Mucosa of descending colon (tissue), 3 donors: ENCODE data around the gene SPRR4. TPM values are rescaled to one million over a fixed set of nuclear protein-coding genes. Genes with fewer than 3 reads are reported as not detected.
"Not testable (repeated sequence)": the region's sequence is repeated elsewhere in the genome, so short reads cannot be mapped to it uniquely, and the experiment has no call there.

Experiments
- ATAC-seq: fragments of 200-7000 bp; cut with Tn5 transposase; one replicate; pipeline ENCODE4 v1.9.1; 2020; ENCODE audit warnings: mild to moderate bottlenecking, moderate library complexity
- DNase-seq, 3 donors: peaks; one replicate each; pipeline ENCODE4 v3.0.0-alpha.2; 2020
- H3K36me3 ChIP-seq: fragments of 200-600 bp; one replicate; pipeline ENCODE4 v1.8.0; 2021; ENCODE audit warnings: low read depth, mild to moderate bottlenecking
- H3K4me1 ChIP-seq: fragments of 200-600 bp; one replicate; pipeline ENCODE4 v1.8.0; 2021; ENCODE audit warnings: low read depth, mild to moderate bottlenecking
- H3K4me3 ChIP-seq: fragments of 200-600 bp; one replicate; pipeline ENCODE4 v1.8.0; 2021; ENCODE audit warnings: mild to moderate bottlenecking
- H3K9me3 ChIP-seq: fragments of 200-600 bp; one replicate; pipeline ENCODE4 v1.8.0; 2021; ENCODE audit warnings: mild to moderate bottlenecking
- intact Hi-C, 2 donors: fragments of 100-400 bp; cut with DNase I in 1 of 2; cut with micrococcal nuclease in 1 of 2; formaldehyde crosslinking; loops; one replicate each; pipeline versions ENCODE4 v1.11.0 to v1.11.1; 2022; cut with DNase I, micrococcal nuclease
- total RNA-seq, 3 donors: library from RNA; stranded (reverse); fragmentation: NEBNext Ultra II Directional in 2 of 3; extraction: Animal tissue kit (Norgen Biotek cat#: 25700) in 2 of 3; gene quantifications; one replicate each; pipeline versions ENCODE4 v1.2.1 to v1.2.4, GENCODE V29; 2021 to 2023
- TF ChIP-seq, protein P1 (sequence below): fragments of 200-600 bp; IDR thresholded peaks from one replicate; pipeline ENCODE4 v1.8.0; 2022; ENCODE audit warnings: antibody characterized with exemption, mild to moderate bottlenecking
- donor health status: DM: no; HTN: no; CAD: no; lungs with moderate emphysema.
- donor health status: DM: no; HTN: no; CAD: no.
- donor health status: DM: no; HTN: yes; CAD: no.

Gene SPRR4
- total RNA-seq, 3 donors from 2014 or later = not detected

DNA sequence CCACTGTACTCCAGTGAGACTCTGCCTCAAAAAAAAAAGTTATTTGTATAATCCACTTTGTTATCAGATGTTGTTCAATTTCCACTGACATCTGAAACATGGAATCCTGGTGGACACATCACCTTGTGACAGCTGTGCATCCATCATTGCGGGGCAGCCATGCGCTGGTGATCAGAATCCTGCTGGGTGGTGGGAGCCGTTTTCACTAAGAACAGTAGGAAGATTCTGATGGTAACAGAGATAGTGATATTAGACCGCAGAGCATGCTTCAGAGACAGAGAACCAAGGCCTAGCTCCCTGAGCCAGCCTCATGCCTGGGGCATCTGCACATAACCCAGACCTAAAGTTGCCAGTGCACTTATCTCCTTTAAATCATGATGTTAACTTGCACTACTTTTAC, 28.0 kb downstream of the SPRR4 start:
- DNase-seq = no peak
- Histone ChIP-seq H3K4me3 (no peak overlapping the region), H3K4me1 (no peaks in the 10 kb centered on the region), H3K9me3 (no peaks in the 10 kb centered on the region), H3K36me3 (no peaks in the 10 kb centered on the region)
- intact Hi-C loops = no loop called here
- no peak for ATAC-seq
- TF ChIP-seq, protein P1, sequence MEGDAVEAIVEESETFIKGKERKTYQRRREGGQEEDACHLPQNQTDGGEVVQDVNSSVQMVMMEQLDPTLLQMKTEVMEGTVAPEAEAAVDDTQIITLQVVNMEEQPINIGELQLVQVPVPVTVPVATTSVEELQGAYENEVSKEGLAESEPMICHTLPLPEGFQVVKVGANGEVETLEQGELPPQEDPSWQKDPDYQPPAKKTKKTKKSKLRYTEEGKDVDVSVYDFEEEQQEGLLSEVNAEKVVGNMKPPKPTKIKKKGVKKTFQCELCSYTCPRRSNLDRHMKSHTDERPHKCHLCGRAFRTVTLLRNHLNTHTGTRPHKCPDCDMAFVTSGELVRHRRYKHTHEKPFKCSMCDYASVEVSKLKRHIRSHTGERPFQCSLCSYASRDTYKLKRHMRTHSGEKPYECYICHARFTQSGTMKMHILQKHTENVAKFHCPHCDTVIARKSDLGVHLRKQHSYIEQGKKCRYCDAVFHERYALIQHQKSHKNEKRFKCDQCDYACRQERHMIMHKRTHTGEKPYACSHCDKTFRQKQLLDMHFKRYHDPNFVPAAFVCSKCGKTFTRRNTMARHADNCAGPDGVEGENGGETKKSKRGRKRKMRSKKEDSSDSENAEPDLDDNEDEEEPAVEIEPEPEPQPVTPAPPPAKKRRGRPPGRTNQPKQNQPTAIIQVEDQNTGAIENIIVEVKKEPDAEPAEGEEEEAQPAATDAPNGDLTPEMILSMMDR = no peak

DNA sequence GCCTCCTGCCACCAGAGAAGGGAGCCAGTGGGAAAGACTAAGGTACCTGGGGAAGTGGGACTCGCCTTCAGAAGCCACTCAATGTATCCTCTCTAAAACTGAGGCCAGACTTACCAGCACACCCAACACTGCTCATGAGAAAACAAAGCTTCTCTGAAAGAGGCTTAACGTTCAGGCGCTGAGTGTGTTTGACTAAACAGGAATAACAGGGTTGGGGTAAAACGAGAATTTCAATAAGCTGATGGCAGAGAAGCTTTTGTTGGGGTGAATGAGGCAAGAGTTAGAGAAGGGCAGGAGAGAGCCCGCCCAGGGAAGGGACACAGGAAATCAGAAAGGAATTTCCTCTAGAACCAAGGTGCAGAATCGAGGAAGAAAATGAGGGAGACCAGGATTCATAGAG, 29.4 kb downstream of the SPRR4 start:
- DNase-seq (no peak), ATAC-seq (no peak)
- no peaks in the 10 kb centered on the region for H3K4me1 ChIP-seq
- H3K4me3 ChIP-seq = no peak overlapping the region
- no peaks in the 10 kb centered on the region for H3K9me3 ChIP-seq
- TF ChIP-seq, protein P1 = no peak
- intact Hi-C loops = no loop called here
- H3K36me3 ChIP-seq = no peaks in the 10 kb centered on the region

DNA sequence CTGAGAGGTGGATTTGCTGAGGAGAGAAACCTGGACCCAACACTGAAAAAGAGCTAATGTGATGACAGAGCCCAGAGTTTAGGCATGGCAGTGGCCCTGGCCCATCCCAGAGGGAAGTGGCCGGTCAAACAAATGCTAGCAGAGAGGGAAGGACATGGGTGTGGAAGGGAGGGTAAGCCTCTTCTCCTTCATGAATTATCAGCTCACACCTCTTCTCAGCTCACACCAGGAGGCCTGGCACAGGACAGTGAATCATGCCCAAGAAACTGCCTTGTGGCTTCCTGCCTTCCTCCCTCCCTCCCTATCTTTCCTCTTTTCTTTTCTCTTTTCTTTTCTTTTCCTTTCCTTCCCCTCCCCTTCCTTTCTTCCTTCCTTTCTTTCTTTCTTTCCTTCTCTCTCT, 29.8 kb downstream of the SPRR4 start:
- intact Hi-C loops = no loop called here
- no peaks in the 10 kb centered on the region for H3K36me3 ChIP-seq
- H3K9me3 ChIP-seq = no peaks in the 10 kb centered on the region
- TF ChIP-seq, protein P1 = no peak
- H3K4me1 ChIP-seq = no peaks in the 10 kb centered on the region
- DNase-seq = no peak
- no peak overlapping the region for H3K4me3 ChIP-seq
- no peak for ATAC-seq

DNA sequence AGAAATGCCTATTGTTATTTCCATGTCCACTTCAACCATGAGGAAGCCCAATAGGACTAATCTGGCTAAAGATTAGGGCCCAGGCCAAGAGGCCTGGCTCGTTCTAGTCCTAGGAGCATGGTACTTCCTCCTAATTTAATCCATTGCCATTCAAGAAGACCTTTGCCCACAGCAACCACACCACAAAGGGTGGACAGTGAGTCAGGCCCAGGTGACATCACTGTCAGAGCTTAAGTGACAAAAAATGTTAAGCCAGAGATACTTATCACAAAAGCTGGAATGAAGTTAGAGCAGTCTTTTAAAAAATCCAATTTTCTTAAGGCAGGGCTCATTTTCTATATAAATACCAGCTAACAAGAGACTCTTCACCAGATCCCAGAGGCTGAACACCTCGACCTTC, 30.9 kb downstream of the SPRR4 start, which contains the start of gene SPRR3:
TSS of gene SPRR3 (plus strand) at position 368 of the 400 bp plus-strand sequence. CDS start 1,272 bp downstream, outside the sequence.
- H3K4me1 ChIP-seq = no peaks in the 10 kb centered on the region
- ATAC-seq (no peak), DNase-seq (no peak)
- no peaks in the 10 kb centered on the region for H3K9me3 ChIP-seq
- TF ChIP-seq, protein P1 = no peak
- intact Hi-C loops = no loop called here
- H3K36me3 ChIP-seq = no peaks in the 10 kb centered on the region
- no peak within 1 kb of the TSS for H3K4me3 ChIP-seq

DNA sequence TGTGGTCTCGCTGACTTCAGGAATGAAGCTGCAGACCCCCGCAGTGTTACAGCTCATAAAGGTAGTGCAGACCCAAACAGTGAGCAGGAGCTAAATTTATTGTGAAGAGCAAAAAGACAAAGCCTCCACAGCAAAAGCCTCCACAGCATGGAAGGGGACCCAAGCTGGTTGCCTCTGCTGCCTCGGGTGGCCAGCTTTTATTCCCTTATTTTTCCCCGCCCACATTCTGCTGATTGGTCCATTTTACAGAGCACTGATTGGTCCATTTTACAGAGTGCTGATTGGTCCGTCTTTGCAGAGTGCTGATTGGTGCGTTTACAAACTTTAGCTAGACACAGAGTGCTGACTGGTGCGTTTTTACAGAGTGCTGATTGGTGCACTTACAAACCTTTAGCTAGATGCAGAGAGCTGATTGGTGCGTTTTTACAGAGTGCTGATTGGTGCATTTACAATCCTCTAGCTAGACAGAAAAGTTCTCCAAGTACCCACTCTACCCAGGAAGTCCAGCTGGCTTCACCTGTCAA, 40.8 kb downstream of the SPRR4 start:
- ATAC-seq, H3K36me3 ChIP-seq, H3K9me3 ChIP-seq, H3K4me3 ChIP-seq, DNase-seq, H3K4me1 ChIP-seq, intact Hi-C loops: not testable (repeated sequence)

DNA sequence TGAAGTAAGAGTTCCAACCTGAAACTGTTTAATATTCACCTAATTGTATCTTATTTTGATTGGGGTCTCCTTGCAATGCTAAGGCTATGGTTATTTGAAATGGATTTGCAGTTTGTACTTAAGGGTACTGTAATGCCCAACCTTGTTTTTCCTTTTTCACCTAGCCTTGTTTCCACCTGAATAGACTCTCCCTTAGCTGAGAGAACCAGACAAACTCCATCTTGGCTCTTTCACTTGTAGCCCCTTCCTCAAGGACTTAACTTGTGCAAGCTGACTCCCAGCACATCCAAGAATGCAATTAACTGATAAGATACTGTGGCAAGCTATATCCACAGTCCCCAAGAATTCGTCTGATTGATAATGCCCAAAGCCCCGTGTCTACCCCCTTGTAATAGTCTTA, 51.4 kb downstream of the SPRR4 start:
- H3K4me3 ChIP-seq, intact Hi-C loops, ATAC-seq, DNase-seq, H3K9me3 ChIP-seq, H3K36me3 ChIP-seq, H3K4me1 ChIP-seq: not testable (repeated sequence)

Other genes starting within 250 kb of the SPRR4 start
- gene KPRP, start 212.6 kb upstream of the SPRR4 start, total RNA-seq = not detected
- not detected for gene LCE1F, start 195.5 kb upstream of the SPRR4 start, total RNA-seq
- gene LCE1E, start 184.4 kb upstream of the SPRR4 start, total RNA-seq = not detected
- gene LCE1D, start 173.9 kb upstream of the SPRR4 start, total RNA-seq = not detected
- gene LCE1C, start 164.0 kb upstream of the SPRR4 start, total RNA-seq = not detected
- not detected for gene LCE1B, start 158.7 kb upstream of the SPRR4 start, total RNA-seq
- not detected for gene LCE1A, start 143.2 kb upstream of the SPRR4 start, total RNA-seq
- gene LCE6A, start 127.8 kb upstream of the SPRR4 start, total RNA-seq = not detected
- not detected for gene LCE7A, start 110.7 kb upstream of the SPRR4 start, total RNA-seq
- not detected for gene SMCP, start 92.3 kb upstream of the SPRR4 start, total RNA-seq
- gene IVL, start 62.1 kb upstream of the SPRR4 start, total RNA-seq = not detected
- gene SPRR5, start 23.4 kb upstream of the SPRR4 start, total RNA-seq = not detected
- gene SPRR1A, start 13.4 kb downstream of the SPRR4 start, total RNA-seq = not detected
- under 1 TPM in 1 of 3 donors, not detected in 2; 0.93 TPM for gene SPRR3, start 31.1 kb downstream of the SPRR4 start, total RNA-seq
- gene SPRR1B, start 60.6 kb downstream of the SPRR4 start, total RNA-seq = not detected
- under 1 TPM in 1 of 3 donors, not detected in 2; 0.41 TPM for gene SPRR2D, start 70.5 kb downstream of the SPRR4 start, total RNA-seq
- gene SPRR2A, start 86.9 kb downstream of the SPRR4 start, total RNA-seq = not detected
- gene SPRR2B, start 101.0 kb downstream of the SPRR4 start, total RNA-seq = not detected
- gene SPRR2E, start 123.9 kb downstream of the SPRR4 start, total RNA-seq = not detected
- gene SPRR2F, start 142.9 kb downstream of the SPRR4 start, total RNA-seq = not detected
- gene SPRR2G, start 180.2 kb downstream of the SPRR4 start, total RNA-seq = not detected
- gene LELP1, start 232.8 kb downstream of the SPRR4 start, total RNA-seq = not detected
- gene PRR9, start 246.9 kb downstream of the SPRR4 start, total RNA-seq = not detected